ENCODE results near the gene ERBIN.
"Not testable (repeated sequence)": the region's sequence is repeated elsewhere in the genome, so short reads cannot be mapped to it uniquely, and the experiment has no call there.

The ERBIN gene

GRCh38 chr5:65926276-65926783 lies at the start of gene ERBIN:
Gene ERBIN (plus strand): TSS chr5:65926575. CDS start chr5:65992719, 66,144 bp downstream.
- DNase-seq: peak; percentile 17

- no peak for DNase-seq
Measured at GRCh38 chr5:65876970-65877369, 49.4 kb upstream of the ERBIN start.

- not testable (repeated sequence) for DNase-seq
Measured at GRCh38 chr5:65879668-65880256, 46.6 kb upstream of the ERBIN start.

GRCh38 chr5:65880496-65881072 lies 45.8 kb upstream of the ERBIN start:
- no peak for DNase-seq

- DNase-seq: no peak
Measured at GRCh38 chr5:65882278-65882677, 44.1 kb upstream of the ERBIN start.

- DNase-seq: no peak
Measured at GRCh38 chr5:65883461-65883860, 42.9 kb upstream of the ERBIN start.

GRCh38 chr5:65886387-65886786 lies 40.0 kb upstream of the ERBIN start:
- no peak for DNase-seq

GRCh38 chr5:65892024-65892423 lies 34.4 kb upstream of the ERBIN start:
- DNase-seq: not testable (repeated sequence)

GRCh38 chr5:65892801-65893200 lies 33.6 kb upstream of the ERBIN start:
- no peak for DNase-seq

GRCh38 chr5:65893749-65894430 lies 32.5 kb upstream of the ERBIN start:
- no peak for DNase-seq

GRCh38 chr5:65895891-65896290 lies 30.5 kb upstream of the ERBIN start:
- no peak for DNase-seq

GRCh38 chr5:65900746-65901145 lies 25.6 kb upstream of the ERBIN start:
- no peak for DNase-seq

- no peak for DNase-seq
Measured at GRCh38 chr5:65902104-65902503, 24.3 kb upstream of the ERBIN start.

- DNase-seq: no peak
Measured at GRCh38 chr5:65903581-65903980, 22.8 kb upstream of the ERBIN start.

- no peak for DNase-seq
Measured at GRCh38 chr5:65906256-65906655, 20.1 kb upstream of the ERBIN start.

GRCh38 chr5:65907135-65907534 lies 19.2 kb upstream of the ERBIN start:
- DNase-seq: no peak

- DNase-seq: no peak
Measured at GRCh38 chr5:65910711-65911110, 15.7 kb upstream of the ERBIN start.

GRCh38 chr5:65912311-65912710 lies 14.1 kb upstream of the ERBIN start:
- no peak for DNase-seq

- DNase-seq: no peak
Measured at GRCh38 chr5:65913519-65913918, 12.9 kb upstream of the ERBIN start.

- no peak for DNase-seq
Measured at GRCh38 chr5:65914641-65915196, 11.7 kb upstream of the ERBIN start.

GRCh38 chr5:65915661-65916060 lies 10.7 kb upstream of the ERBIN start:
- not testable (repeated sequence) for DNase-seq

- no peak for DNase-seq
Measured at GRCh38 chr5:65916066-65916465, 10.3 kb upstream of the ERBIN start.

GRCh38 chr5:65916636-65917035 lies 9.7 kb upstream of the ERBIN start:
- DNase-seq: no peak

GRCh38 chr5:65919773-65920172 lies 6.6 kb upstream of the ERBIN start:
- DNase-seq: no peak

Measured in NCI-H1105 treated with DMSO at 0.1 percent for 48 hours (cell line).